K562 (cell line): Measurements from ENCODE around the gene TUBA8. TPM values are rescaled to one million over a fixed set of nuclear protein-coding genes. Genes with fewer than 3 reads are reported as not detected.

Experiments used
- ATAC-seq: fragments of 200-7000 bp; cut with Tn5 transposase; 3 replicates; pipeline ENCODE4 v1.9.1; 2020; ENCODE audit warnings: moderate library complexity
- BruUV-seq: library from RNA; stranded (reverse); fragments of 400-500 nt; replicated peaks from 2 replicates; lab custom pipeline; 2021; lab: Mats Ljungman, UMichigan
- CTCF ChIA-PET: fragments of 300-600 bp; formaldehyde crosslinking; extraction: SDS; loops from one replicate; lab custom pipeline; 2021; ENCODE audit warnings: low intra/inter-chr PET ratio; lab: Yijun Ruan, JAX
- POLR2A ChIA-PET: fragments of 300-600, 350-650 bp; sonication (Branson Sonifier 250); formaldehyde crosslinking; extraction: SDS; loops from one replicate; lab custom pipeline; 2021; ENCODE audit warnings: antibody characterized with exemption, inconsistent platforms; lab: Yijun Ruan, JAX
- DNase-seq, 4 experiments: peaks; one replicate each; pipeline versions ENCODE4 v3.0.0 to v3.0.0-alpha.2; 2011 to 2018; ENCODE audit warnings: low spot score in 3 of 4, mixed read lengths in 3 of 4; ENCODE audit errors: extremely low read depth in 1 of 4
- FAIRE-seq: peaks from 2 replicates; lab custom pipeline; 2011; peaks lifted over from hg19 to GRCh38; lab: Jason Lieb, UNC
- H2AFZ ChIP-seq: 2 replicates; pipeline ENCODE4 v1.6.0; 2011; ENCODE audit warnings: low read depth, low read length, control low read depth, inconsistent platforms
- H3K27ac ChIP-seq: fragments of 200-600 bp; 3 replicates; pipeline ENCODE4 v1.8.0; 2011; ENCODE audit warnings: low read depth, mild to moderate bottlenecking, control low read depth, inconsistent platforms, low read length, moderate library complexity, mixed read lengths; ENCODE audit errors: extremely low read depth
- H3K27me3 ChIP-seq, 2 experiments: fragments of 300-600 bp in 1 of 2; 2 replicates in 1 of 2; 3 replicates in 1 of 2; pipeline versions ENCODE4 v1.6.0 to v1.8.0; 2011; ENCODE audit warnings: inconsistent platforms in 2 of 2, low read length in 2 of 2, mild to moderate bottlenecking in 1 of 2, mixed read lengths in 1 of 2, moderate library complexity in 1 of 2; ENCODE audit not compliant: control insufficient read depth in 2 of 2, insufficient read depth in 2 of 2
- H3K36me3 ChIP-seq: fragments of 300-600 bp; 3 replicates; pipeline ENCODE4 v1.8.0; 2011; ENCODE audit warnings: mild to moderate bottlenecking, low read length, inconsistent platforms; ENCODE audit not compliant: control insufficient read depth, insufficient read depth
- H3K4me1 ChIP-seq, 2 experiments: fragments of 200-600 bp in 1 of 2; replicated peaks in 1 of 2; 2 replicates in 1 of 2; 3 replicates in 1 of 2; pipeline versions ENCODE4 v1.5.1 to v1.8.0; 2011; ENCODE audit warnings: inconsistent platforms in 2 of 2, low read length in 2 of 2, mild to moderate bottlenecking in 1 of 2, mixed read lengths in 1 of 2, moderate library complexity in 1 of 2; ENCODE audit not compliant: control insufficient read depth in 2 of 2, insufficient read depth in 2 of 2
- H3K4me2 ChIP-seq: 2 replicates; pipeline ENCODE4 v1.6.1; 2011; ENCODE audit warnings: low read length, control low read depth, inconsistent platforms, mixed read lengths; ENCODE audit not compliant: insufficient read depth
- H3K4me3 ChIP-seq: fragments of 200-600 bp; sonication (generic), shearing (Covaris generic); 2 replicates; pipeline ENCODE4 v1.5.1; 2016; ENCODE audit warnings: control low read depth, inconsistent platforms
- H3K79me2 ChIP-seq: fragments of 200-600 bp; 3 replicates; pipeline ENCODE4 v1.8.0; 2011; ENCODE audit warnings: low read length, inconsistent platforms; ENCODE audit not compliant: control insufficient read depth, insufficient read depth
- H3K9ac ChIP-seq, 2 experiments: 2 replicates each; pipeline versions ENCODE4 v1.6.0 to v1.6.1; 2011; ENCODE audit warnings: low read depth in 2 of 2, low read length in 2 of 2, control low read depth in 1 of 2, inconsistent platforms in 1 of 2, mild to moderate bottlenecking in 1 of 2, mixed read lengths in 1 of 2; ENCODE audit not compliant: insufficient read depth in 1 of 2
- H3K9me1 ChIP-seq: one replicate; pipeline ENCODE4 v1.6.0; 2011; ENCODE audit warnings: inconsistent platforms, mild to moderate bottlenecking, low read length, moderate library complexity; ENCODE audit not compliant: control insufficient read depth, insufficient read depth
- H3K9me3 ChIP-seq: replicated peaks from 2 replicates; pipeline ENCODE4 v1.5.1; 2011; ENCODE audit warnings: low read depth, low read length, inconsistent platforms; ENCODE audit not compliant: control insufficient read depth, insufficient read depth
- H4K20me1 ChIP-seq: replicated peaks from 2 replicates; pipeline ENCODE4 v1.6.1; 2011; ENCODE audit warnings: low read length, inconsistent platforms, mixed read lengths; ENCODE audit not compliant: control insufficient read depth, insufficient read depth
- ARID1B ChIP-seq: fragments of 450-650 bp; IDR thresholded peaks from 2 replicates; pipeline ENCODE4 v1.6.1; 2016; ENCODE audit warnings: antibody characterized with exemption, mild to moderate bottlenecking, inconsistent platforms
- ESRRA ChIP-seq: fragments of 450-650 bp; IDR thresholded peaks from 2 replicates; pipeline ENCODE4 v1.6.1; 2014; ENCODE audit warnings: low read depth, mild to moderate bottlenecking, moderate library complexity, borderline replicate concordance
- FOXP4 ChIP-seq: sonication (generic); formaldehyde crosslinking; IDR thresholded peaks from 2 replicates; pipeline ENCODE4 v1.8.0; 2022; ENCODE audit warnings: mild to moderate bottlenecking, missing genetic modification reagents, borderline replicate concordance
- NCOA6 ChIP-seq: fragments of 450-650 bp; IDR thresholded peaks from 2 replicates; pipeline ENCODE4 v1.6.1; 2017; ENCODE audit warnings: mild to moderate bottlenecking
- PYGO2 ChIP-seq: fragments of 450-650 bp; IDR thresholded peaks from 2 replicates; pipeline ENCODE4 v1.6.1; 2016; ENCODE audit warnings: mild to moderate bottlenecking, missing genetic modification characterization, moderate library complexity, missing compliant biosample characterization
- RFX5 ChIP-seq: IDR thresholded peaks from 2 replicates; pipeline ENCODE4 v1.6.1; 2011; ENCODE audit warnings: low read depth, mild to moderate bottlenecking, improper control_type of control experiment, low read length
- U2AF2 ChIP-seq: fragments of 200-400 bp; formaldehyde crosslinking; optimal IDR thresholded peaks from 2 replicates; pipeline ENCODE3; 2017; ENCODE audit warnings: low read depth, mild to moderate bottlenecking, low read length
- WGBS: fragments of 100-300 bp; shearing (Covaris generic); methylation state at CpG from one replicate; pipeline ENCODE4 v1.1.6; 2016; ENCODE audit warnings: low coverage, mixed read lengths; ENCODE audit not compliant: insufficient coverage; ENCODE audit errors: missing lambda C conversion rate; 5-methylcytosine and 5-hydroxymethylcytosine counted together
- in situ Hi-C: fragments of 300-500 bp; cut with MboI; formaldehyde crosslinking; loops from 4 replicates; pipeline ENCODE4 v1.15.0; 2018; ENCODE audit warnings: inconsistent platforms, mixed read lengths
- intact Hi-C: fragments of 100-400 bp; cut with micrococcal nuclease; formaldehyde crosslinking; loops from 2 replicates; pipeline ENCODE4 v1.14.2; 2022
- polyA plus RNA-seq, 8 experiments: library from polyadenylated mRNA; depleted of rRNA in 4 of 8; stranded (reverse) in 5 of 8; unstranded in 3 of 8; fragments of >200 nt; fragmentation: Nextera tagmentation in 2 of 8; fragmentation: Illumina TruSeq in 1 of 8; extraction: Ambion mirVana in 2 of 8; extraction: Trizol in 1 of 8; gene quantifications; 2 replicates each; pipeline versions ENCODE4 v1.2.1 to v1.2.3, GENCODE V29; 2011 to 2014; ENCODE audit warnings: inconsistent platforms in 1 of 8, missing spikeins in 1 of 8
- total RNA-seq, 7 experiments: library from RNA; depleted of rRNA in 6 of 7; stranded (reverse); fragments of >200 nt in 6 of 7; fragmentation: Illumina TruSeq in 2 of 7; extraction: Trizol in 2 of 7; gene quantifications; 2 replicates each; pipeline versions ENCODE4 v1.2.1 to v1.2.3, GENCODE V29; 2011 to 2021; ENCODE audit warnings: low replicate concordance in 1 of 7

The TUBA8 gene
- total and polyA plus RNA-seq, 9 of the 15 experiments (the other 6 are each of a cell fraction or from before 2014, with no cell fraction given), result 0.07 to 1.1 (median 0.65) TPM

- intact Hi-C loops (loop anchor here (10.0 kb wide), 1 partner anchor 288 kb away; the partner anchor contains the start of gene BID), in situ Hi-C loops (no loop called here)
- Histone ChIP-seq H3K9me3 (no peaks in the 10 kb centered on the region), H3K79me2 (no peaks in the 10 kb centered on the region), H3K9me1 (no peaks in the 10 kb centered on the region), H3K4me3 (no peak overlapping the region), H3K36me3 (no peaks in the 10 kb centered on the region), H3K4me2 (no peak overlapping the region), H4K20me1 (peaks cover 5% of the 10 kb centered on the region; the same call in 1 of the 2 replicates), H2AFZ (no peak overlapping the region), H3K27me3 (peaks cover 57 to 61% of the 10 kb centered on the region in 2 experiments), H3K9ac (no peak overlapping the region), H3K4me1 (no peaks in the 10 kb centered on the region), H3K27ac (no peak overlapping the region)
- DNase-seq, result no peak
- no peak for TF ChIP-seq FOXP4
- TF ChIP-seq NCOA6, result no peak
- no peak for TF ChIP-seq U2AF2
- TF ChIP-seq RFX5, result no peak
- TF ChIP-seq ARID1B, result no peak
- no peak for TF ChIP-seq PYGO2 (tag)
- TF ChIP-seq ESRRA, result no peak
- no peak for ATAC-seq
- POLR2A ChIA-PET, result interaction anchor here (0.6 to 1.3 kb wide), 3 partner anchors 14 to 186 kb away, joined by 3 to 4 read pairs (median 3); partner anchors contain the start of gene PEX26
- CTCF ChIA-PET, result interaction anchor here (0.5 to 0.6 kb wide), 2 partner anchors 12 to 32 kb away, joined by 3 to 4 read pairs; no protein-coding TSS in a partner anchor
- 15% methylated on average over 3 of the region's 3 CpGs for whole genome bisulfite sequencing
- no peak for FAIRE-seq
- no TSS peak for BruUV-seq
These were observed 48.2 kb upstream of the TUBA8 start for GRCh38 chr22:18062421-18062820.
